Effector memory CD4-positive, alpha-beta T cell (primary cell): ENCODE results near the gene DUSP22.

ENCODE experiments used
- DNase-seq, 3 donors: peaks; one replicate each; pipeline ENCODE4 v3.0.0-alpha.2; 2020
- H3K27ac ChIP-seq: 2 replicates; pipeline ENCODE4 v1.7.0; 2013; ENCODE audit warnings: mild to moderate bottlenecking, low read length, moderate library complexity; ENCODE audit not compliant: insufficient read depth, poor library complexity, severe bottlenecking
- H3K27me3 ChIP-seq: replicated peaks from 2 replicates; pipeline ENCODE4 v1.7.0; 2013; ENCODE audit warnings: mild to moderate bottlenecking, low read length; ENCODE audit not compliant: insufficient read depth, control insufficient read depth, poor library complexity, severe bottlenecking
- H3K36me3 ChIP-seq: 2 replicates; pipeline ENCODE4 v1.7.0; 2013; ENCODE audit warnings: mild to moderate bottlenecking, low read length, moderate library complexity; ENCODE audit not compliant: control insufficient read depth, insufficient read depth
- H3K4me1 ChIP-seq: 2 replicates; pipeline ENCODE4 v1.7.0; 2013; ENCODE audit warnings: low read length, mild to moderate bottlenecking; ENCODE audit not compliant: control insufficient read depth, insufficient read depth, poor library complexity, severe bottlenecking
- H3K4me3 ChIP-seq: 2 replicates; pipeline ENCODE4 v1.7.0; 2013; ENCODE audit warnings: low read length, low read depth, mild to moderate bottlenecking; ENCODE audit not compliant: insufficient read depth, poor library complexity, severe bottlenecking
- H3K9me3 ChIP-seq: 2 replicates; pipeline ENCODE4 v1.7.0; 2013; ENCODE audit warnings: mild to moderate bottlenecking, low read length, moderate library complexity; ENCODE audit not compliant: control insufficient read depth

The DUSP22 gene

GRCh38 chr6:353642-354614 lies 61.6 kb downstream of the DUSP22 start:
- no peaks in the 10 kb centered on the region for H3K9me3 ChIP-seq
- no peak for DNase-seq
- H3K27ac ChIP-seq: no peak overlapping the region
- no peaks in the 10 kb centered on the region for H3K27me3 ChIP-seq
- H3K4me3 ChIP-seq: no peak overlapping the region
- no peaks in the 10 kb centered on the region for H3K4me1 ChIP-seq
- peaks cover 5% of the 10 kb centered on the region for H3K36me3 ChIP-seq

GRCh38 chr6:354631-355280 lies 62.5 kb downstream of the DUSP22 start:
- H3K36me3 ChIP-seq: peaks cover 5% of the 10 kb centered on the region
- no peaks in the 10 kb centered on the region for H3K27me3 ChIP-seq
- H3K27ac ChIP-seq: no peak overlapping the region
- no peak overlapping the region for H3K4me3 ChIP-seq
- no peaks in the 10 kb centered on the region for H3K4me1 ChIP-seq
- no peak for DNase-seq
- no peaks in the 10 kb centered on the region for H3K9me3 ChIP-seq

- Histone ChIP-seq H3K27ac (no peak overlapping the region), H3K27me3 (no peaks in the 10 kb centered on the region), H3K4me1 (no peaks in the 10 kb centered on the region), H3K9me3 (no peaks in the 10 kb centered on the region), H3K36me3 (no peaks in the 10 kb centered on the region), H3K4me3 (no peak overlapping the region)
- DNase-seq: no peak
Observed at GRCh38 chr6:355373-356208, 63.3 kb downstream of the DUSP22 start.

- Histone ChIP-seq H3K4me3 (no peak overlapping the region), H3K27ac (no peak overlapping the region), H3K36me3 (no peaks in the 10 kb centered on the region), H3K4me1 (no peaks in the 10 kb centered on the region), H3K27me3 (no peaks in the 10 kb centered on the region), H3K9me3 (no peaks in the 10 kb centered on the region)
- no peak for DNase-seq
Observed at GRCh38 chr6:356828-357251, 64.6 kb downstream of the DUSP22 start.

- H3K4me3 ChIP-seq: no peak overlapping the region
- no peak for DNase-seq
- no peak overlapping the region for H3K27ac ChIP-seq
- no peaks in the 10 kb centered on the region for H3K27me3 ChIP-seq
- H3K9me3 ChIP-seq: no peaks in the 10 kb centered on the region
- H3K4me1 ChIP-seq: no peaks in the 10 kb centered on the region
- H3K36me3 ChIP-seq: no peaks in the 10 kb centered on the region
Observed at GRCh38 chr6:357261-357790, 65.0 kb downstream of the DUSP22 start.

GRCh38 chr6:357791-358341 lies 65.6 kb downstream of the DUSP22 start:
- Histone ChIP-seq H3K27ac (no peak overlapping the region), H3K36me3 (no peaks in the 10 kb centered on the region), H3K27me3 (no peaks in the 10 kb centered on the region), H3K4me1 (no peaks in the 10 kb centered on the region), H3K4me3 (no peak overlapping the region), H3K9me3 (no peaks in the 10 kb centered on the region)
- DNase-seq: no peak

GRCh38 chr6:358432-358831 lies 66.1 kb downstream of the DUSP22 start:
- Histone ChIP-seq H3K27me3 (no peaks in the 10 kb centered on the region), H3K36me3 (no peaks in the 10 kb centered on the region), H3K4me1 (no peaks in the 10 kb centered on the region), H3K9me3 (no peaks in the 10 kb centered on the region), H3K27ac (no peak overlapping the region), H3K4me3 (no peak overlapping the region)
- no peak for DNase-seq

- Histone ChIP-seq H3K9me3 (no peaks in the 10 kb centered on the region), H3K36me3 (no peaks in the 10 kb centered on the region), H3K4me1 (no peaks in the 10 kb centered on the region), H3K27ac (no peak overlapping the region), H3K4me3 (no peak overlapping the region), H3K27me3 (no peaks in the 10 kb centered on the region)
- no peak for DNase-seq
Observed at GRCh38 chr6:358847-359246, 66.6 kb downstream of the DUSP22 start.

GRCh38 chr6:359261-360035 lies 67.2 kb downstream of the DUSP22 start:
- Histone ChIP-seq H3K27ac (no peak overlapping the region), H3K27me3 (no peaks in the 10 kb centered on the region), H3K36me3 (no peaks in the 10 kb centered on the region), H3K9me3 (no peaks in the 10 kb centered on the region), H3K4me3 (no peak overlapping the region), H3K4me1 (no peaks in the 10 kb centered on the region)
- DNase-seq: no peak
